Measurements from ENCODE around the gene VIT.

VIT gene

GRCh38 chr2:36658277-36658748 is 38.2 kb upstream of the VIT start:
- no peak for TF ChIP-seq CTCF (IDR thresholded peaks at IDR 0.05; ENCODE audit: insufficient read depth, missing control alignments)
- FAIRE-seq, result no peak
- DNase-seq (ENCODE audit: insufficient read length, low spot score), result no peak

- no peak for TF ChIP-seq CTCF (IDR thresholded peaks at IDR 0.05; ENCODE audit: insufficient read depth, missing control alignments)
- FAIRE-seq (no peak), DNase-seq (ENCODE audit: insufficient read length, low spot score) (no peak)
Observed at GRCh38 chr2:36659218-36659617, 37.3 kb upstream of the VIT start.

- no peak for FAIRE-seq
- DNase-seq (ENCODE audit: insufficient read length, low spot score), result no peak
- no peak for TF ChIP-seq CTCF (IDR thresholded peaks at IDR 0.05; ENCODE audit: insufficient read depth, missing control alignments)
Observed at GRCh38 chr2:36659872-36660312, 36.6 kb upstream of the VIT start.

- FAIRE-seq, result no peak
Observed at GRCh38 chr2:36662638-36663037, 33.9 kb upstream of the VIT start.

GRCh38 chr2:36663295-36663694 is 33.2 kb upstream of the VIT start:
- FAIRE-seq (no peak), DNase-seq (ENCODE audit: insufficient read length, low spot score) (no peak)
- no peak for TF ChIP-seq CTCF (IDR thresholded peaks at IDR 0.05; ENCODE audit: insufficient read depth, missing control alignments)

More at GRCh38 chr2:36662638-36663037, 33.9 kb upstream of the VIT start:
- no peak for DNase-seq (ENCODE audit: insufficient read length, low spot score)
- TF ChIP-seq CTCF (IDR thresholded peaks at IDR 0.05; ENCODE audit: insufficient read depth, missing control alignments), result no peak

GRCh38 chr2:36663851-36664695 is 32.4 kb upstream of the VIT start:
- FAIRE-seq (peak; percentile 76), DNase-seq (ENCODE audit: insufficient read length, low spot score) (no peak)
- TF ChIP-seq CTCF (IDR thresholded peaks at IDR 0.05; ENCODE audit: insufficient read depth, missing control alignments), result peak; percentile 88

GRCh38 chr2:36664696-36665076 is 31.8 kb upstream of the VIT start:
- TF ChIP-seq CTCF (IDR thresholded peaks at IDR 0.05; ENCODE audit: insufficient read depth, missing control alignments), result no peak
- no peak for FAIRE-seq
- DNase-seq (ENCODE audit: insufficient read length, low spot score), result no peak

All from D721Med (cell line).